Neural cell (in vitro differentiated cells): ENCODE data around the gene FREM3. TPM values are rescaled to one million over a fixed set of nuclear protein-coding genes. Genes with fewer than 3 reads are reported as not detected.
"Not testable (repeated sequence)": the region's sequence is repeated elsewhere in the genome, so short reads cannot be mapped to it uniquely, and the experiment has no call there.

Source experiments
- H2AFZ ChIP-seq: fragments of 200-600, 300-800 bp; sonication (generic), shearing (Covaris generic); 2 replicates; pipeline ENCODE4 v1.6.0; 2014; ENCODE audit warnings: low read depth, mild to moderate bottlenecking, antibody characterized with exemption, low read length, moderate library complexity
- H3F3A ChIP-seq: fragments of 200-600 bp; shearing (Covaris generic); 2 replicates; pipeline ENCODE4 v1.6.1; 2016; ENCODE audit warnings: mild to moderate bottlenecking, moderate library complexity, mixed read lengths, antibody characterized with exemption, low read length; ENCODE audit not compliant: insufficient read depth, poor library complexity, severe bottlenecking
- H3K27ac ChIP-seq: fragments of 200-600, 300-800 bp; sonication (generic), shearing (Covaris generic); 2 replicates; pipeline ENCODE4 v1.5.1; 2014; ENCODE audit warnings: mild to moderate bottlenecking, low read length, moderate library complexity
- H3K27me3 ChIP-seq: fragments of 300-800, 200-600 bp; sonication (generic), shearing (Covaris generic); 2 replicates; pipeline ENCODE4 v1.6.0; 2014; ENCODE audit warnings: mild to moderate bottlenecking, low read depth, low read length, moderate library complexity; ENCODE audit not compliant: insufficient read depth
- H3K36me3 ChIP-seq: fragments of 300-800, 200-600 bp; sonication (generic), shearing (Covaris generic); 2 replicates; pipeline ENCODE4 v1.5.1; 2014; ENCODE audit warnings: mild to moderate bottlenecking, antibody characterized with exemption, low read length, moderate library complexity; ENCODE audit not compliant: insufficient read depth
- H3K4me2 ChIP-seq: fragments of 300-800, 200-600 bp; sonication (generic), shearing (Covaris generic); 2 replicates; pipeline ENCODE4 v1.6.0; 2014; ENCODE audit warnings: mild to moderate bottlenecking, low read length
- H3K4me3 ChIP-seq: fragments of 300-800, 200-600 bp; sonication (generic), shearing (Covaris generic); 2 replicates; pipeline ENCODE4 v1.5.1; 2014; ENCODE audit warnings: mild to moderate bottlenecking, low read length, moderate library complexity
- H3K79me2 ChIP-seq: fragments of 200-600 bp; shearing (Covaris generic); replicated peaks from 2 replicates; pipeline ENCODE4 v1.6.0; 2014; ENCODE audit warnings: mild to moderate bottlenecking, low read length, moderate library complexity; ENCODE audit not compliant: insufficient read depth
- H3K9ac ChIP-seq: fragments of 300-800, 200-600 bp; sonication (generic), shearing (Covaris generic); 2 replicates; pipeline ENCODE4 v1.6.1; 2016; ENCODE audit warnings: mild to moderate bottlenecking, low read length, mixed read lengths
- H3K9me2 ChIP-seq: fragments of 200-600 bp; shearing (Covaris generic); 2 replicates; pipeline ENCODE4 v1.6.1; 2016; ENCODE audit warnings: mild to moderate bottlenecking, low read length, mixed read lengths; ENCODE audit not compliant: insufficient read depth
- H3K9me3 ChIP-seq: fragments of 200-600, 300-800 bp; sonication (generic), shearing (Covaris generic); 2 replicates; pipeline ENCODE4 v1.6.1; 2016; ENCODE audit warnings: mild to moderate bottlenecking, mixed run types, low read length, moderate library complexity, mixed read lengths
- H4K20me1 ChIP-seq: fragments of 200-600 bp; shearing (Covaris generic); 2 replicates; pipeline ENCODE4 v1.6.1; 2016; ENCODE audit warnings: mild to moderate bottlenecking, mixed run types; ENCODE audit not compliant: insufficient read depth
- CTCF ChIP-seq: fragments of 450-650 bp; IDR thresholded peaks from 2 replicates; pipeline ENCODE4 v1.5.1; 2014; ENCODE audit warnings: antibody characterized with exemption, mild to moderate bottlenecking, moderate library complexity; ENCODE audit not compliant: poor library complexity, severe bottlenecking
- EP300 ChIP-seq: fragments of 450-650 bp; conservative IDR thresholded peaks from 2 replicates; pipeline ENCODE4 v1.6.1; 2014; ENCODE audit warnings: antibody characterized with exemption, mild to moderate bottlenecking, moderate library complexity; ENCODE audit not compliant: poor library complexity, severe bottlenecking
- EZH2 ChIP-seq: fragments of 200-600, 300-800 bp; shearing (Covaris generic), sonication (generic); IDR thresholded peaks from 2 replicates; pipeline ENCODE4 v1.6.1; 2014; ENCODE audit warnings: antibody characterized with exemption, low read length, borderline replicate concordance, mild to moderate bottlenecking; ENCODE audit not compliant: insufficient read depth, poor library complexity, severe bottlenecking
- MXI1 ChIP-seq: fragments of 450-650 bp; conservative IDR thresholded peaks from 2 replicates; pipeline ENCODE4 v1.6.1; 2014; ENCODE audit warnings: antibody characterized with exemption, mild to moderate bottlenecking; ENCODE audit not compliant: poor library complexity, severe bottlenecking
- POLR2AphosphoS5 ChIP-seq: IDR thresholded peaks from 2 replicates; pipeline ENCODE4 v1.6.1; 2012
- RAD21 ChIP-seq: fragments of 450-650 bp; conservative IDR thresholded peaks from 2 replicates; pipeline ENCODE4 v1.6.1; 2014; ENCODE audit warnings: antibody characterized with exemption, mild to moderate bottlenecking, moderate library complexity
- REST ChIP-seq: IDR thresholded peaks from 2 replicates; pipeline ENCODE4 v1.6.1; 2012; ENCODE audit warnings: borderline replicate concordance
- SMC3 ChIP-seq: fragments of 450-650 bp; conservative IDR thresholded peaks from 2 replicates; pipeline ENCODE4 v1.6.1; 2014; ENCODE audit warnings: antibody characterized with exemption, mild to moderate bottlenecking, moderate library complexity; ENCODE audit not compliant: poor library complexity
- TAF1 ChIP-seq: IDR thresholded peaks from 2 replicates; pipeline ENCODE4 v1.6.1; 2012; ENCODE audit warnings: low read depth
- polyA plus RNA-seq: library from polyadenylated mRNA; depleted of rRNA; stranded (reverse); fragments of >200 nt; gene quantifications from 2 replicates; pipeline ENCODE4 v1.2.3, GENCODE V29; 2014

Gene FREM3
- polyA plus RNA-seq, 1 donor from 2014 or later = 0.35 TPM

GRCh38 chr4:143736061-143736460 is 35.6 kb upstream of the FREM3 start:
- H3K27ac ChIP-seq = not testable (repeated sequence)

GRCh38 chr4:143728166-143728565 is 27.7 kb upstream of the FREM3 start:
- Histone ChIP-seq H3K9me3 (no peaks in the 10 kb centered on the region), H3K36me3 (no peaks in the 10 kb centered on the region), H3K79me2 (no peaks in the 10 kb centered on the region), H3K9ac (no peak overlapping the region), H2AFZ (no peak overlapping the region), H3K4me3 (no peak overlapping the region), H3K27me3 (no peaks in the 10 kb centered on the region), H4K20me1 (no peaks in the 10 kb centered on the region), H3K4me2 (no peak overlapping the region), H3K27ac (no peak overlapping the region), H3K9me2 (no peaks in the 10 kb centered on the region), H3F3A (no peaks in the 10 kb centered on the region)
- TF ChIP-seq RAD21 = no peak
- TF ChIP-seq MXI1 = no peak
- TF ChIP-seq SMC3 = no peak
- no peak for TF ChIP-seq EZH2
- TF ChIP-seq TAF1 = no peak

More at GRCh38 chr4:143736061-143736460, 35.6 kb upstream of the FREM3 start:
- H3K27me3 ChIP-seq, H3K9me3 ChIP-seq, H3K9ac ChIP-seq, H4K20me1 ChIP-seq, H3K9me2 ChIP-seq, H3K4me2 ChIP-seq, H3K36me3 ChIP-seq, H3K4me3 ChIP-seq, H2AFZ ChIP-seq, H3K79me2 ChIP-seq, H3F3A ChIP-seq: not testable (repeated sequence)

GRCh38 chr4:143726714-143727113 is 26.2 kb upstream of the FREM3 start:
- H3F3A ChIP-seq = no peaks in the 10 kb centered on the region
- no peak overlapping the region for H3K4me3 ChIP-seq
- no peak overlapping the region for H3K9ac ChIP-seq
- no peak overlapping the region for H3K27ac ChIP-seq
- no peaks in the 10 kb centered on the region for H3K9me3 ChIP-seq
- no peaks in the 10 kb centered on the region for H3K79me2 ChIP-seq
- no peaks in the 10 kb centered on the region for H3K27me3 ChIP-seq
- no peak overlapping the region for H3K4me2 ChIP-seq
- no peaks in the 10 kb centered on the region for H4K20me1 ChIP-seq
- no peak overlapping the region for H2AFZ ChIP-seq
- no peaks in the 10 kb centered on the region for H3K36me3 ChIP-seq
- TF ChIP-seq POLR2AphosphoS5 (no peak), CTCF (no peak), EZH2 (no peak), EP300 (no peak), MXI1 (no peak), TAF1 (no peak), RAD21 (no peak), SMC3 (no peak), REST (no peak)
- H3K9me2 ChIP-seq = no peaks in the 10 kb centered on the region
